GM12873 (cell line): ENCODE data around the gene ACBD4.

ENCODE experiments used
- TF ChIP-seq, protein P1 (sequence below): IDR thresholded peaks from 2 replicates; pipeline ENCODE4 v1.5.1; 2012; ENCODE audit warnings: low read depth, mild to moderate bottlenecking, moderate library complexity, low read length, control low read depth; ENCODE audit not compliant: insufficient read depth; ENCODE audit errors: missing control alignments

ACBD4 gene

GRCh38 chr17:45129426-45129939, 6.0 kb upstream of the ACBD4 start:
- TF ChIP-seq, protein P1, sequence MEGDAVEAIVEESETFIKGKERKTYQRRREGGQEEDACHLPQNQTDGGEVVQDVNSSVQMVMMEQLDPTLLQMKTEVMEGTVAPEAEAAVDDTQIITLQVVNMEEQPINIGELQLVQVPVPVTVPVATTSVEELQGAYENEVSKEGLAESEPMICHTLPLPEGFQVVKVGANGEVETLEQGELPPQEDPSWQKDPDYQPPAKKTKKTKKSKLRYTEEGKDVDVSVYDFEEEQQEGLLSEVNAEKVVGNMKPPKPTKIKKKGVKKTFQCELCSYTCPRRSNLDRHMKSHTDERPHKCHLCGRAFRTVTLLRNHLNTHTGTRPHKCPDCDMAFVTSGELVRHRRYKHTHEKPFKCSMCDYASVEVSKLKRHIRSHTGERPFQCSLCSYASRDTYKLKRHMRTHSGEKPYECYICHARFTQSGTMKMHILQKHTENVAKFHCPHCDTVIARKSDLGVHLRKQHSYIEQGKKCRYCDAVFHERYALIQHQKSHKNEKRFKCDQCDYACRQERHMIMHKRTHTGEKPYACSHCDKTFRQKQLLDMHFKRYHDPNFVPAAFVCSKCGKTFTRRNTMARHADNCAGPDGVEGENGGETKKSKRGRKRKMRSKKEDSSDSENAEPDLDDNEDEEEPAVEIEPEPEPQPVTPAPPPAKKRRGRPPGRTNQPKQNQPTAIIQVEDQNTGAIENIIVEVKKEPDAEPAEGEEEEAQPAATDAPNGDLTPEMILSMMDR: no peak

DNA sequence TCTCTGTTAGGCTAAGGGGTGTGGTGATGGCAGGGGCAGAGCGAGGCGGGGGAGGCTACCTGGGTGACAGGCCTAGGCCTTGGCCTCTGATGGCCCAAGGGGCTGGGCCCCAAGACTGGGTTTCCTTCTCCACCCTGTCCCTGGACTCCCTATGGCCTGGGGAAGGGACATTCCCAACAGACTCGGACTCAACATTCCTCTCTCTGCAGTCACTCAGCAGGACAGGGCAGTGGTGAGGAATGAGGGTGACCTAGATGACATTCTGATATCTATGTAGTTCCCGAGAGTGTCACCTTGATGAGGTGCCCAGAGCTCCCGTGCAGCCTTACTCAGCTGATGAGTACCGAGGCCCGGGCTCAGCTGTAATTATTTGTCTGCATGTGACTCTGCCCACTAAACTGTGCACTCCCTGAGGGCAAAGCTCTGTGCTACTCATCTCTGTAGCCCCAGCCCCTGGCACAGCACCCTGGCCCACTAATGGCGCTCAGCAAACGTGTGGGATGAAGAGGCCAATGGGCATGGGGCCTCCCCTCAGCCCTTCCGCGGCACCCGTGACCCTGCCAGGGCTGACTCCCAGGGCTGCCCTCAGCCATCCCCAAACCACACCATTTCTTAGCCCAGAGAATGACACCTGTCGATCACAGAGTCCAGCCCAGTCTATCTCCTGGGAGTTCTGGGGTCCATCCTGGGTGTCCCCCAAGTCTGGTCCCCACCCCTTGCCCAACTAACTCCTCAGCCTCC, 5.4 kb upstream of the ACBD4 start:
- TF ChIP-seq, protein P1: no peak

- TF ChIP-seq, protein P1: no peak
These were observed 4.5 kb upstream of the ACBD4 start for GRCh38 chr17:45130681-45131615.

DNA sequence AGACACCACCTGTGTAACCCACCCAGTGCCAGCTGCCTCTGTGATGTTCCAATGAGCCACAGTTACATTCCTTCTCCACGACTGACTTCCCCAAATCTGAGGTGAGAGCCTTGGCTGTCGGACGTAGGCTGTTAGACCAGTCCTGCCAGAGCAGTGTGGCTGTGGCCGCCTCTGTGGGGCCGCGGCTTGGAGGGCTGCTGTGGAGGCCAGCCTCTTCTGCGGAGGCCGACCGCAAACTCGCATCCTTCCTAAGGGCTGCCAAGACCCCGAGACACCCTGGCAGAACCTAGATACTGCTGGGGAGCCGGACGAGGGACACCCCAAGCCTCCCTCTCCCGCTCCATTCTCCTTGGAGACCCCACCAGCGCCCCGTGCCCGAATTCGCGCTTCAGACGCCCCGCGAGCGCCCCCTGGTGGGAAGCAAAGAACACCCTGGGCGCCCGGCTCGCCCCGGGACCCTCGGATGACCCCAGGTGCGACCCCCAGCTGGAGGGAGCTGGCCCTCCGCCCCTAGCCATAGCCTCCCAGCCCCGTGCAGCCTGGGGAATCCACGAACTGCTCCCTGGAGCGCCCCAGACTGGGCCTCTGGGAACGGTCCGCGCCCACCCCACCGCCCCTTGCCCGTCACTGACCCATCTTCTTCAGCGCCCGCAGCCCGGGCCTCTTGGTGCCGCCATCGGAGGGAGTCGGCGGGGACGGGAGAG, 3.7 kb upstream of the ACBD4 start:
- TF ChIP-seq, protein P1: peak; percentile 69

DNA sequence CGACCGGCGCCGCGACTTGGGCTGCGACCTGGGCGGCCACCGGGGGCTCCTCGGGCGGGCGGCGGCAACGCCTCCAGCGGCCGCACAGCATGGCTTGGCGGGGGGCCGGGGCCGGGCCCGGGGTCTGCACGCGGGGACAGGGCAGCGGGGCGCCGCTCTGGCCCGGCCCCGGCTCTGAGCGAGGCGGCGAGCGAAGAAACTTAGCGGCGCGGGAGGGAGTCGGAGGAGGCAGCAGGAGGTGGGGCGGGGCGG, 3.2 kb upstream of the ACBD4 start, which contains the start of gene PLCD3:
Gene PLCD3, minus strand, starts transcription at position 196 of the 252 bp plus-strand sequence. Its CDS starts 105 bp downstream, at position 91.
- TF ChIP-seq, protein P1: no peak

GRCh38 chr17:45132572-45133463, 2.7 kb upstream of the ACBD4 start:
- TF ChIP-seq, protein P1: peak; percentile 92
